GM12864 (cell line): ENCODE measurements around the gene MIEN1.

ENCODE experiments used
- DNase-seq: peaks from one replicate; pipeline ENCODE4 v3.0.0-alpha.2; 2011; ENCODE audit warnings: low read depth
- H3K4me3 ChIP-seq: 2 replicates; pipeline ENCODE4 v1.5.1; 2011; ENCODE audit warnings: mild to moderate bottlenecking, low read depth, low read length, control low read depth
- CTCF ChIP-seq: IDR thresholded peaks from 2 replicates; pipeline ENCODE4 v1.5.1; 2011; ENCODE audit warnings: low read depth, mild to moderate bottlenecking, moderate library complexity, low read length, control low read depth, inconsistent platforms; ENCODE audit errors: missing control alignments

MIEN1 gene

GRCh38 chr17:39709998-39710964 is 20.1 kb downstream of the MIEN1 start:
- no peak for DNase-seq
- H3K4me3 ChIP-seq: no peak overlapping the region
- TF ChIP-seq CTCF: no peak

- no peak for DNase-seq
- H3K4me3 ChIP-seq: no peak overlapping the region
- TF ChIP-seq CTCF: no peak
These were observed 20.9 kb downstream of the MIEN1 start for GRCh38 chr17:39709319-39709997.

GRCh38 chr17:39706921-39707337 is 23.4 kb downstream of the MIEN1 start:
- no peak for DNase-seq
- no peak overlapping the region for H3K4me3 ChIP-seq
- TF ChIP-seq CTCF: no peak

GRCh38 chr17:39706383-39706782 is 23.9 kb downstream of the MIEN1 start:
- TF ChIP-seq CTCF: no peak
- no peak for DNase-seq
- H3K4me3 ChIP-seq: no peak overlapping the region

- no peak for DNase-seq
- H3K4me3 ChIP-seq: no peak overlapping the region
- no peak for TF ChIP-seq CTCF
These were observed 24.5 kb downstream of the MIEN1 start for GRCh38 chr17:39705786-39706348.

- no peak overlapping the region for H3K4me3 ChIP-seq
- TF ChIP-seq CTCF: no peak
- DNase-seq: no peak
These were observed 25.3 kb downstream of the MIEN1 start for GRCh38 chr17:39704821-39705551.
